ENCODE results near the gene TRPM3. TPM values are rescaled to one million over a fixed set of nuclear protein-coding genes. Genes with fewer than 3 reads are reported as not detected.

The TRPM3 gene
- total RNA-seq, 1 experiment from 2014 or later, result 0.26 TPM

DNA sequence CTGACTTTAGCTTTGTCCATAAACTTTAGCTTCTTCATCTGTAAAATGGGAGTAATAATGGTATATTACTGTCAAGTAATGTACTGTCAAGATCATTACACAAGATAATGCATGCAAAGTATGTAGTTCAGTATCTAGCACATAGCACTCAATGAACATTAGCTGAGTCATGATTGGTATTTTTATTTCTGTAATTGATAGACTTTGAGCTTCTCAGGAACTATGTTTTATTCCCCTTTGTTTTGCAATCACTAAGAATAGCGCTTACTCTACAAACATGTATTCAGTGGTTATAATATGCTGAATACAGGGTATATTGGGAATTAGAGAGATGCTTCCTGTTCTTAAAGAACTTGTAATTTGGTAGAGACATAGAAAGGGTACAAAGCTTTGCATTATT is 564.6 kb downstream of the TRPM3 start:
- no peaks in the 10 kb centered on the region for H3F3A ChIP-seq (ENCODE audit: insufficient read depth, low read depth)
- H3K9me3 ChIP-seq (ENCODE audit: insufficient read depth, low read depth), result no peaks in the 10 kb centered on the region
- intact Hi-C loops (cut with micrococcal nuclease; ENCODE audit: unreplicated experiment), result no loop called here
- H4K20me1 ChIP-seq (ENCODE audit: insufficient read depth), result no peaks in the 10 kb centered on the region
- H2AFZ ChIP-seq, result no peak overlapping the region
- H3K27me3 ChIP-seq (ENCODE audit: insufficient read depth, low read depth), result no peaks in the 10 kb centered on the region
- no peak for DNase-seq
- no peaks in the 10 kb centered on the region for H3K79me2 ChIP-seq (ENCODE audit: low read depth)
- no peaks in the 10 kb centered on the region for H3K9me2 ChIP-seq (ENCODE audit: insufficient read depth)
- no peaks in the 10 kb centered on the region for H3K36me3 ChIP-seq (ENCODE audit: low read depth)
- TF ChIP-seq EZH2 (IDR thresholded peaks at IDR 0.05; ENCODE audit: low read depth), result no peak
- TF ChIP-seq, protein P1, sequence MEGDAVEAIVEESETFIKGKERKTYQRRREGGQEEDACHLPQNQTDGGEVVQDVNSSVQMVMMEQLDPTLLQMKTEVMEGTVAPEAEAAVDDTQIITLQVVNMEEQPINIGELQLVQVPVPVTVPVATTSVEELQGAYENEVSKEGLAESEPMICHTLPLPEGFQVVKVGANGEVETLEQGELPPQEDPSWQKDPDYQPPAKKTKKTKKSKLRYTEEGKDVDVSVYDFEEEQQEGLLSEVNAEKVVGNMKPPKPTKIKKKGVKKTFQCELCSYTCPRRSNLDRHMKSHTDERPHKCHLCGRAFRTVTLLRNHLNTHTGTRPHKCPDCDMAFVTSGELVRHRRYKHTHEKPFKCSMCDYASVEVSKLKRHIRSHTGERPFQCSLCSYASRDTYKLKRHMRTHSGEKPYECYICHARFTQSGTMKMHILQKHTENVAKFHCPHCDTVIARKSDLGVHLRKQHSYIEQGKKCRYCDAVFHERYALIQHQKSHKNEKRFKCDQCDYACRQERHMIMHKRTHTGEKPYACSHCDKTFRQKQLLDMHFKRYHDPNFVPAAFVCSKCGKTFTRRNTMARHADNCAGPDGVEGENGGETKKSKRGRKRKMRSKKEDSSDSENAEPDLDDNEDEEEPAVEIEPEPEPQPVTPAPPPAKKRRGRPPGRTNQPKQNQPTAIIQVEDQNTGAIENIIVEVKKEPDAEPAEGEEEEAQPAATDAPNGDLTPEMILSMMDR (conservative IDR thresholded peaks at IDR 0.05), result no peak
- no peak overlapping the region for H3K4me3 ChIP-seq
- H3K27ac ChIP-seq, result no peak overlapping the region
- ChIA-PET POLR2A (ENCODE audit: unreplicated experiment) (interaction anchor here (0.6 kb wide), 1 partner anchor 137 kb away, joined by 7 read pairs; no protein-coding TSS in a partner anchor), CTCF (interaction anchor here (0.6 kb wide), 1 partner anchor 444 kb away, joined by 7 read pairs; no protein-coding TSS in a partner anchor)
- no TSS peak for BruUV-seq (replicated peaks)
- H3K4me2 ChIP-seq, result no peak overlapping the region
- peaks cover 9% of the 10 kb centered on the region; the same call in 1 of the 2 replicates for H3K4me1 ChIP-seq (replicated peaks; ENCODE audit: insufficient read depth)

DNA sequence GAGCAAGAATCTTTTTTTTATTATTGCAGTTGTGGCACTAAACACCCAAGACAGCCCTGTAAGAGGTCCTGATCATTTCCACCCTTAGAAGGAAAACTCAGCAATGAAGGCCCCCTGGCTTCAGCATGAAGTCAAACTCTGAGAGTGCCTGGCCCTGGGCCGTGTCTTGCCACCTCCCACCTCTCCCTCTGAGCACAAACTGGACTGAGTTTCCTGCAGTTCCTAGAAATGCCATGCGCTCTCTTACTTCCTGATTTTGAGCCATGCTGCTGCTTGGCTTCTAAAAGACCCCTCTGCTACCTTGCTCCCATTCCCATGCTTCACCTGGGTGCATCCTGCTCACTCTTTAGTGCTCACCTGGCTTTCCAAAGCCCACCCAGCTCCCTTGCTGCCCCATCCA is 566.5 kb downstream of the TRPM3 start:
- POLR2A ChIA-PET (ENCODE audit: unreplicated experiment), result interaction anchor here (0.7 kb wide), 1 partner anchor 14 kb away, joined by 3 read pairs; no protein-coding TSS in a partner anchor
- no peaks in the 10 kb centered on the region for H3K79me2 ChIP-seq (ENCODE audit: low read depth)
- peaks cover 9% of the 10 kb centered on the region; the same call in 1 of the 2 replicates for H3K4me1 ChIP-seq (replicated peaks; ENCODE audit: insufficient read depth)
- no TSS peak for BruUV-seq (replicated peaks)
- no peak for DNase-seq
- no peaks in the 10 kb centered on the region for H3K9me3 ChIP-seq (ENCODE audit: insufficient read depth, low read depth)
- H3F3A ChIP-seq (ENCODE audit: insufficient read depth, low read depth), result no peaks in the 10 kb centered on the region
- H3K9me2 ChIP-seq (ENCODE audit: insufficient read depth), result no peaks in the 10 kb centered on the region
- intact Hi-C loops (cut with micrococcal nuclease; ENCODE audit: unreplicated experiment), result loop anchor here (1.0 to 5.0 kb wide), 2 partner anchors 22 to 138 kb away; no protein-coding TSS in a partner anchor
- no peak overlapping the region for H2AFZ ChIP-seq
- no peak overlapping the region for H3K4me3 ChIP-seq
- H3K27ac ChIP-seq, result no peak overlapping the region
- 0 out of 2 replicates have a peak overlapping the region, but pooled peaks have one; percentile 21 for H3K4me2 ChIP-seq
- TF ChIP-seq, protein P1 (conservative IDR thresholded peaks at IDR 0.05), result no peak
- no peak for TF ChIP-seq EZH2 (IDR thresholded peaks at IDR 0.05; ENCODE audit: low read depth)
- H4K20me1 ChIP-seq (ENCODE audit: insufficient read depth), result no peaks in the 10 kb centered on the region
- H3K36me3 ChIP-seq (ENCODE audit: low read depth), result no peaks in the 10 kb centered on the region
- no peaks in the 10 kb centered on the region for H3K27me3 ChIP-seq (ENCODE audit: insufficient read depth, low read depth)
- CTCF ChIA-PET, result no interaction called here

DNA sequence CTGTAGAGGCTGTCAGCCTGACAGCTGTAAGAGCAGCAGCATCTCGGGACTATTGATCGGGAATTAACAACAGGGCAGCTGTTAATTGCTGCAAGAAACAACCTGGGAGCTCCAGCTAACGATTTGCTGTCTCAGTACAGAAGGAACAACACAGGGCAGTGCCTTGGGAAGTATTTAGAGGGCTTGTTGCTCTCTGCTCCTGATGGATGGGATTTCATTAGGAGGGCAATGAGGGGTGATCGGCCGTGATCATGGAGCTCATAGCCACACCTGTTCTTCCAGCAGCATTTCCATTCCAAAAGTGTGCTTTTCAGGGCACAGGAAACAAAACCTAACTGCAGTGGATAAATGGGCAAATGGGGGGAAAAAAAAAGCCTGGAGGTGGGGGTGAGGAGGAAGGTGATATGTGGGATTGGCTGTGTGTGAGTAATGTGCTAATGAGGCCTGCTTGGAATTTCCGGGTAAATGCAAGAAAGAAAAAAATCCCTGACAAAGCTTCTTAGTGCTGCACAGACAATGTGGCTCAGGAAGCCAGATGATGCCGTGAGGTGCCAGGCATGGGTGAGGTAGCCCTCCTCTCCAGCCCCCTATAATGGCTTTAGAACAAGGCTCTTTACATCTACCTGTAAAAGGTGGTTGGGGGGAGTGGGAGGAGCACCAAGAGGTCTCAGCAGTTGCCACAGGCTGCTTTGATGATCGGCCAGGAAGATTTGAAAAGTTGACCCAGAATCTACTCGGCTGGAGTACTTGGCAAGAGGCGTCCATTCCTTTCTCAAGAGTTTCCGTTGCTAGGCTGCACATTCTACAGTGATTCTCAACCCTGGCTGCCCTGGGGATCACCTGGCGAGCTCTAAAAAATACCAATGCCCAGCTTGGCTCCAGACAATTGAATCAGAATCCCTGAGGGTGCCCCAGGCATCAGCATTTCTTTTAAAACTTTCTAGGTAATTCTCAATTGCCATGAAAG is 567.4 kb downstream of the TRPM3 start:
- ChIA-PET CTCF (interaction anchor here (0.6 kb wide), 1 partner anchor 104 kb away, joined by 3 read pairs; no protein-coding TSS in a partner anchor), POLR2A (ENCODE audit: unreplicated experiment) (interaction anchor here (0.7 kb wide), 3 partner anchors 13 to 468 kb away, joined by 3 to 4 read pairs (median 3); no protein-coding TSS in a partner anchor)
- Histone ChIP-seq H3K9me2 (ENCODE audit: insufficient read depth) (no peaks in the 10 kb centered on the region), H3K9me3 (ENCODE audit: insufficient read depth, low read depth) (no peaks in the 10 kb centered on the region), H3K4me1 (replicated peaks; ENCODE audit: insufficient read depth) (peaks cover 9% of the 10 kb centered on the region; the same call in 1 of the 2 replicates), H3K4me3 (no peak overlapping the region), H3K36me3 (ENCODE audit: low read depth) (no peaks in the 10 kb centered on the region), H4K20me1 (ENCODE audit: insufficient read depth) (no peaks in the 10 kb centered on the region), H3K79me2 (ENCODE audit: low read depth) (no peaks in the 10 kb centered on the region), H3K4me2 (peak overlapping the region; percentile 21; the same call in 1 of the 2 replicates), H3K27ac (no peak overlapping the region), H3K27me3 (ENCODE audit: insufficient read depth, low read depth) (no peaks in the 10 kb centered on the region), H2AFZ (peak overlapping the region; percentile 68), H3F3A (ENCODE audit: insufficient read depth, low read depth) (no peaks in the 10 kb centered on the region)
- TF ChIP-seq, protein P1 (conservative IDR thresholded peaks at IDR 0.05), result no peak
- TF ChIP-seq EZH2 (IDR thresholded peaks at IDR 0.05; ENCODE audit: low read depth), result no peak
- intact Hi-C loops (cut with micrococcal nuclease; ENCODE audit: unreplicated experiment), result loop anchor here (1.0 to 5.0 kb wide), 2 partner anchors 23 to 137 kb away; no protein-coding TSS in a partner anchor
- TSS peak; percentile 93 for BruUV-seq (replicated peaks)
- DNase-seq, result peak in 1 of 2 experiments; percentile 65
